Subcutaneous adipose tissue (tissue), 4 donors: ENCODE results near the gene MAGI1. TPM values are rescaled to one million over a fixed set of nuclear protein-coding genes. Genes with fewer than 3 reads are reported as not detected.

Source experiments
- CTCF ChIP-seq: fragments of 450-650 bp; IDR thresholded peaks from one replicate; pipeline ENCODE4 v1.5.1; 2016; ENCODE audit warnings: low read depth, mild to moderate bottlenecking, control low read depth, antibody characterized with exemption, moderate library complexity
- total RNA-seq, 4 donors: library from RNA; depleted of rRNA; stranded (reverse); fragments of >200 nt; gene quantifications; one replicate each; pipeline ENCODE4 v1.1.0, GENCODE V29; 2016

MAGI1 gene
- total RNA-seq, 4 donors from 2014 or later: 15.3 to 56.9 (median 35.4) TPM

- TF ChIP-seq CTCF: no peak
Measured at GRCh38 chr3:65493371-65493882, 545.3 kb downstream of the MAGI1 start.

DNA sequence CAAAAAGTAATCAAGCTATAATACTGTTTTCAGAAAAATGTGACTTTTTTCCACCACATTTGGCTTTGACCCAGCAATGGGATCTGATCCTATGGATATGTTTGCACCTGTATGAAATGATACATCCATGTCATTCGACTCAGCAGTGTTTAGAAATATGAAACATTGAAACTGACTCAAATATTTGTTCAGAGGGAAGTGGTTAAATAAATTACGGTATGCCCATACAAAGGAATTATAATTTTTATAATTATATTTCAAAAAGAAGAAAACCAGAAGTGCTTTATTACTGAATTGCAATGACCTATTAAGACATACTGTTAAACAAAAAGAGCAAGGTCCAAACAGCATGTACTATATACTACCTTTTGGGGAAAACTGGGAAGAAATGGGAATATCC lies 546.5 kb downstream of the MAGI1 start:
- TF ChIP-seq CTCF: no peak

DNA sequence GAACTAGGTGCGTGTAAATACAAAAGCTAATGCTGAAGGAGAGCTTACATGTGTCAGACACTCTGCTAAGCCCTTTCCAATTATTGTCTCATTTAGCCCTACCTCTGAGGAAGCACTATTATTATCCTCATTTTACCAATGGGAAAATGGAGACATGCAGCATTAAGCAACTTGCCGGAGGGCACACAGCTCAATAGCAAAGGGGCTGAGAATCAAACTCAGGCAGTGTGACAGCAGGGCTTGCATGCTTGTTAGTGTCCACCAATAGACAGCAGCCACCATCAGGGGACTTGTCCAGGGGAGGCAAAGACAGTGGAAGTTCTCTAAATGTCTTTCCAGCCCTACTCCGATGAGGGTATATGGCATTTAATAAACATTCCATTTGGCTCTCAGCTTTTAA lies 548.6 kb downstream of the MAGI1 start:
- TF ChIP-seq CTCF: no peak

- TF ChIP-seq CTCF: no peak
Measured at GRCh38 chr3:65489253-65489652, 549.5 kb downstream of the MAGI1 start.

DNA sequence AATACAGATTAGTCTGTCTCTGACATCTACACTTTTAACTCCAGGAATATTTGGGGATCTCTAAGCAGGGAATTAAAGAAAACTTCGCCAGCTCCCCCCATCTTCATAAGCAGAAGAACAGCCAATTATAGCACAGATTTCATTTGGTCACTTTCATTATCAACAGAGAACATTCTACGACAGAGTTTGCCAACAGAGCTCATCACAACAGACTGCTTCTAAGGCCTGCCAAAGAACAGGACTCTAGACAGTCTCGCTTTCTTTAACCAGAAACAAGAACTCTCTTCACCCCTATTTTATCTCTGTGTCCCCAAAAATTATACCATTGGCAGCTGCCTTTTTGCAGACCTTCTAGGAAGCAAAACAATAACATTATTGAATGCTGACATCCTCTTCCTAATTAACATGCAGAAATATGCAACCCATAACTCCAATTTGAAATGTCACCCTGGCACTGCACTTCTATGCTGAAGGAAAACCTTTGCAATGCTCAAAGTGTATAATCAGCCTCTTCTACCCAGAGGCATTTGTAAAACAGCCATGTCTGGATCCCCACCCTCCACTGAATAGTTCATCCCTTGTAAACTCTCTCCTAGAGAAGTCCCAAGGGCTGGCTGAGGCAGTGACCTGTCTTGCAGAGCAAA lies 552.8 kb downstream of the MAGI1 start:
- no peak for TF ChIP-seq CTCF

DNA sequence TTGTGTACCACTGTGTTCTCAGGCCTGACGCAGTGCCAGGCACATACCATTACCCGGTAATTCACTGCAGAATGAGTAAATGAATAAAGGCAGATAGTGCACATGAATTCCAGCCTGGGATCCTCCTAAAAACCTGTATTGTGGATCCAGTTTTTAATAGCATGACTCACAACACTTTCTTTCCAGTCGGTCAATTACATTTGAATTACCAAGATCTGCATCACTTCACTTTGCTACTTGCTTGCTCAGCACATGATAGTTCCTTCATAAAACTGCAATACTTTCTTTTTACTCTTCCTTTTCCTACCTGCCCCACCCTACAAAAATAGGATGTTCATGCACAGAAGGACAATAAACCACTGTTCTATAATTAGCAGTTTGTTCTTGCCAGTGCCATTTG lies 553.8 kb downstream of the MAGI1 start:
- TF ChIP-seq CTCF: no peak

GRCh38 chr3:65483480-65483879 lies 555.2 kb downstream of the MAGI1 start:
- TF ChIP-seq CTCF: no peak
